Measurements from ENCODE around the gene PPP2R5C. TPM values are rescaled to one million over a fixed set of nuclear protein-coding genes. Genes with fewer than 3 reads are reported as not detected.

Gene PPP2R5C
- total RNA-seq, 1 donor from 2014 or later: 125 TPM

DNA sequence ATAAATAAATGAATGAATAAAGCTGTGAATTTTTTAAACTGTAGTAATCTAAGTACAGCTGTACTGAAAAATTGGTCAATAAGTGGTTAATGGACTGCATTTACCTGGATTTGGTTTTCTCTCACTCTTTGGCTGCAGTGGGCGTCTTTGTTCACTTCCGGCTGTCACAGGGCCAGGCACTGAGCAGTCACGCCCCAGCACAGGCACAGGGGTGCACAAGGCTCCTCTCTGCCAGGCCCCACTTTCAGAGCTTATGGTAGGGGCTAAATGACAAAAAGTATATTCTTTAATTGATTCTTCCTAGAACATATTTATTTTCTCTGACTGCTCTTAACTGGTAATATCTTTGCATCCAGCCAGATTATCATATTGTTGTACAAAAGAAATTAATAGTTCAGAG lies 132.2 kb downstream of the PPP2R5C start:
- no peak overlapping the region for H3K27ac Mint-ChIP-seq

DNA sequence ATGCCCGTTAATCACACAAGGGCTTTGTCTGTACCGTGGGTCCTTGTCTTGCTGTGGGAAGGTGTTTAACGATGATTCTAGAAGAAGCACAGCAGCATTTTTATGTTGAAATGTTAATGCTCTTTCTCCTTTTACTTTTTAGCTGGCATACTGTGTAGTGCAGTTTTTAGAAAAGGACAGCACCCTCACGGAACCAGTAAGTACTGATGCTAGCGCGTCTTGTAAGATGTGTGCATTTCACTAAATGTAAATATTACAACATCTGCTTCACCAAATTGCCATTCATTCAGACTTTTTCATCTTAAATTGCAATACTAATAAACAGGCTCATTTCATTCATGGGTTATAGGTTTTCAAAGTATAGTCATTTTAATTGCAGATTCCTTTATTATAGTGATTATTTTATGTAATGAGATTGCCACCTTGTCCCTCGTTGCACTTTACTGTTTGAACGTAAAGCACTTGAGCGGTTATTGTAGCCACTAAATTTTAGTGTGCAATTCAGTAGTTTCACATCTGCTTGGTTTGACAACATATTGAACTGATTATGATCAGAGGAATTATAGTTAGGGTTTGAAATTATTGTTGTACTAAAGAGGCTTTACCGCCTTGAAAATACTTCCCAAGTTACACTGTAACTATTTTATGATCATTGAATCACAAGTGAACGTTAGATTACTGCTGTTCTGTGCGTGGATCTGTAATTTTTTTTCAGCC lies 133.0 kb downstream of the PPP2R5C start:
- Mint-ChIP-seq H3K27me3 (ENCODE audit: low read depth) (no peaks in the 10 kb centered on the region), H3K36me3 (peaks cover 51% of the 10 kb centered on the region), H3K4me3 (no peak overlapping the region), H3K4me1 (no peaks in the 10 kb centered on the region), H3K27ac (no peak overlapping the region), H3K9me3 (no peaks in the 10 kb centered on the region)
- no peak for DNase-seq (ENCODE audit: low spot score in 2 of 2, unreplicated experiment in 2 of 2)
- TF ChIP-seq, protein P1, sequence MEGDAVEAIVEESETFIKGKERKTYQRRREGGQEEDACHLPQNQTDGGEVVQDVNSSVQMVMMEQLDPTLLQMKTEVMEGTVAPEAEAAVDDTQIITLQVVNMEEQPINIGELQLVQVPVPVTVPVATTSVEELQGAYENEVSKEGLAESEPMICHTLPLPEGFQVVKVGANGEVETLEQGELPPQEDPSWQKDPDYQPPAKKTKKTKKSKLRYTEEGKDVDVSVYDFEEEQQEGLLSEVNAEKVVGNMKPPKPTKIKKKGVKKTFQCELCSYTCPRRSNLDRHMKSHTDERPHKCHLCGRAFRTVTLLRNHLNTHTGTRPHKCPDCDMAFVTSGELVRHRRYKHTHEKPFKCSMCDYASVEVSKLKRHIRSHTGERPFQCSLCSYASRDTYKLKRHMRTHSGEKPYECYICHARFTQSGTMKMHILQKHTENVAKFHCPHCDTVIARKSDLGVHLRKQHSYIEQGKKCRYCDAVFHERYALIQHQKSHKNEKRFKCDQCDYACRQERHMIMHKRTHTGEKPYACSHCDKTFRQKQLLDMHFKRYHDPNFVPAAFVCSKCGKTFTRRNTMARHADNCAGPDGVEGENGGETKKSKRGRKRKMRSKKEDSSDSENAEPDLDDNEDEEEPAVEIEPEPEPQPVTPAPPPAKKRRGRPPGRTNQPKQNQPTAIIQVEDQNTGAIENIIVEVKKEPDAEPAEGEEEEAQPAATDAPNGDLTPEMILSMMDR (IDR thresholded peaks at IDR 0.05; ENCODE audit: unreplicated experiment): no peak

More for the DNA sequence above, 132.2 kb downstream of the PPP2R5C start:
- H3K9me3 Mint-ChIP-seq: no peaks in the 10 kb centered on the region
- H3K4me3 Mint-ChIP-seq: no peak overlapping the region
- DNase-seq (ENCODE audit: low spot score in 2 of 2, unreplicated experiment in 2 of 2): no peak
- peaks cover 48% of the 10 kb centered on the region for H3K36me3 Mint-ChIP-seq
- H3K27me3 Mint-ChIP-seq (ENCODE audit: low read depth): no peaks in the 10 kb centered on the region
- TF ChIP-seq, protein P1 (IDR thresholded peaks at IDR 0.05; ENCODE audit: unreplicated experiment): no peak
- no peaks in the 10 kb centered on the region for H3K4me1 Mint-ChIP-seq

DNA sequence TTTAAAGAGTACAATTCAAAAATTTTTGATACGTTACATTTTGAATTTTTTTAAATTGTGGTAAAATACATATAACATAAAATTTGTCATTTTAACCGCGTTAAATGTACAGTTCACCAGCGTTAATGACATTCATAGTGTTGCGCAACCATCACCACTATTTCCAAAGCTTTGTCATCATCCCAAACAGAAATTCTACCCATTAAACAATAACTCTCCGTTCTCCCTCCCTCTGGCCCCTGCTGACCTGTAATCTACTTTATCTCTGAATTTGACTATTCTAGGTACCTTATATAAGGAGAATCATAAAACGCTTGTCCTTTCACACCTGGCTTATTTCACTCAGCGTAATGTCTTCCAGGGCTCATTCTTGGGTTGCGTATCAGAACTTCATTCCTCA lies 133.7 kb downstream of the PPP2R5C start:
- TF ChIP-seq, protein P1 (IDR thresholded peaks at IDR 0.05; ENCODE audit: unreplicated experiment): no peak
- H3K4me1 Mint-ChIP-seq: no peaks in the 10 kb centered on the region
- H3K4me3 Mint-ChIP-seq: no peak overlapping the region
- H3K27me3 Mint-ChIP-seq (ENCODE audit: low read depth): no peaks in the 10 kb centered on the region
- DNase-seq (ENCODE audit: low spot score in 2 of 2, unreplicated experiment in 2 of 2): no peak
- H3K27ac Mint-ChIP-seq: no peak overlapping the region
- H3K36me3 Mint-ChIP-seq: peaks cover 51% of the 10 kb centered on the region
- no peaks in the 10 kb centered on the region for H3K9me3 Mint-ChIP-seq

DNA sequence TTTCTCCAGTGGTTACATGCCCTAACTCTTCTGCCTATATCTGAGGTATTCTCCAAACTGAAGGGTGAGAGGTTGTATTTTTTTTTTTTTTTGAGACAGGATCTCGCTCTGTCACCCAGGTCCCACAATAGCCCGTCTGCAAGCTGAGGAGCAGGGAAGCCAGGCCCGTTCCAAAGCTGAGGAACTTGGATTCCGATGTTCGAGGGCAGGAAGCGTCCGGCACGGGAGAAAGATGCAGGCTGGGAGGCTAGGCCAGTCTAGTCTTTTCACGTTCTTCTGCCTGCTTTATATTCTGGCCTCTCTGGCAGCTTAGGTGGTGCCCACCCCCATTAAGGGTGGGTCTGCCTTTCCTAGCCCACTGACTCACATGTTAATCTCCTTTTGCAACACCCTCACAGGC lies 135.8 kb downstream of the PPP2R5C start:
- TF ChIP-seq, protein P1 (IDR thresholded peaks at IDR 0.05; ENCODE audit: unreplicated experiment): no peak
- DNase-seq (ENCODE audit: low spot score in 2 of 2, unreplicated experiment in 2 of 2): no peak
- Mint-ChIP-seq H3K4me1 (no peaks in the 10 kb centered on the region), H3K36me3 (peaks cover 62% of the 10 kb centered on the region), H3K27ac (no peak overlapping the region), H3K4me3 (no peak overlapping the region), H3K27me3 (ENCODE audit: low read depth) (no peaks in the 10 kb centered on the region), H3K9me3 (no peaks in the 10 kb centered on the region)

DNA sequence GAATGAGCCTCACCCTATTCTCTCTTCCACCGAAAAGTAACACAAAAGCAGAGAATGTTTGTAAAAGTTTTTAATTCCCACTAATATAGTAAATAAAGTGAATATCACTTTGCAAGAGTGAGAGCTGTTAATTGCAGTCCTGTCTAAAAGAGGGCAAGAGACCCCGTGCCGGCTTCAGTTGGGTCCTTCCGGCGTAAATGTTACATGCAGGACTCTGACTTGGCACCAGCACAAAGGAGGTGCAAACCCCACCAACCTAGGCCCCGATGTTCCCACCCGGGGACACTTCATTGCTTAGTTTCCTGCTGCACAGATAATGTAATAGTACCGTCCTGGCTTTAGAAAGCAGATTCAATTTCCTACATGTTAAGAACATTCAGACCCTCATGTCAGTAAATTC lies 136.9 kb downstream of the PPP2R5C start:
- H3K27ac Mint-ChIP-seq: no peak overlapping the region
- DNase-seq (ENCODE audit: low spot score in 2 of 2, unreplicated experiment in 2 of 2): no peak
- no peaks in the 10 kb centered on the region for H3K9me3 Mint-ChIP-seq
- H3K27me3 Mint-ChIP-seq (ENCODE audit: low read depth): no peaks in the 10 kb centered on the region
- no peak overlapping the region for H3K4me3 Mint-ChIP-seq
- peaks cover 66% of the 10 kb centered on the region for H3K36me3 Mint-ChIP-seq
- H3K4me1 Mint-ChIP-seq: no peaks in the 10 kb centered on the region
- TF ChIP-seq, protein P1 (IDR thresholded peaks at IDR 0.05; ENCODE audit: unreplicated experiment): no peak
